Esophagus (tissue), 2 donors: Measurements from ENCODE around the gene ATP4A. TPM values are rescaled to one million over a fixed set of nuclear protein-coding genes. Genes with fewer than 3 reads are reported as not detected.
A peak's percentile ranks its signal among the peaks of the same experiment; 100 is the strongest.

ENCODE experiments used
- H3K27ac ChIP-seq, 2 donors: one replicate each; pipeline ENCODE4 v1.5.1; 2013; ENCODE audit warnings: low read depth in 2 of 2, mild to moderate bottlenecking in 2 of 2, inconsistent platforms in 1 of 2, low read length in 1 of 2, moderate library complexity in 1 of 2
- H3K27me3 ChIP-seq, 2 donors: one replicate each; pipeline ENCODE4 v1.6.1; 2013; ENCODE audit warnings: low read length in 2 of 2, control low read depth in 1 of 2, mild to moderate bottlenecking in 1 of 2; ENCODE audit not compliant: insufficient read depth in 2 of 2, control insufficient read depth in 1 of 2
- H3K36me3 ChIP-seq, 2 donors: one replicate each; pipeline ENCODE4 v1.6.1; 2013; ENCODE audit warnings: low read length in 1 of 2; ENCODE audit not compliant: control insufficient read depth in 2 of 2, insufficient read depth in 2 of 2
- H3K4me1 ChIP-seq, 2 donors: one replicate each; pipeline ENCODE4 v1.6.1; 2013; ENCODE audit warnings: low read length in 1 of 2; ENCODE audit not compliant: control insufficient read depth in 2 of 2, insufficient read depth in 2 of 2
- H3K4me3 ChIP-seq, 2 donors: one replicate each; pipeline ENCODE4 v1.5.1; 2013; ENCODE audit warnings: low read length in 2 of 2, mild to moderate bottlenecking in 2 of 2, low read depth in 1 of 2, moderate library complexity in 1 of 2
- H3K9me3 ChIP-seq, 2 donors: one replicate each; pipeline ENCODE4 v1.6.1; 2013; ENCODE audit warnings: mild to moderate bottlenecking in 2 of 2, low read depth in 1 of 2, low read length in 1 of 2, moderate library complexity in 1 of 2; ENCODE audit not compliant: control insufficient read depth in 2 of 2, insufficient read depth in 1 of 2
- WGBS, 2 donors: extraction: QIAGEN DNeasy Blood & Tissue Kit; methylation state at CpG; one replicate each; pipeline ENCODE4 v1.1.7; 2013; 5-methylcytosine and 5-hydroxymethylcytosine counted together
- polyA plus RNA-seq, 2 donors: library from polyadenylated mRNA; stranded (reverse); fragments of 200-250 nt; gene quantifications; one replicate each; pipeline ENCODE4 v1.2.3, GENCODE V29; 2013
- donor health status: healthy with polysubstance abuse.
- donor health status: Bipolar disorder and iron deficiency.

Gene ATP4A
- polyA plus RNA-seq, 2 donors = 0.02 to 0.12 TPM

DNA sequence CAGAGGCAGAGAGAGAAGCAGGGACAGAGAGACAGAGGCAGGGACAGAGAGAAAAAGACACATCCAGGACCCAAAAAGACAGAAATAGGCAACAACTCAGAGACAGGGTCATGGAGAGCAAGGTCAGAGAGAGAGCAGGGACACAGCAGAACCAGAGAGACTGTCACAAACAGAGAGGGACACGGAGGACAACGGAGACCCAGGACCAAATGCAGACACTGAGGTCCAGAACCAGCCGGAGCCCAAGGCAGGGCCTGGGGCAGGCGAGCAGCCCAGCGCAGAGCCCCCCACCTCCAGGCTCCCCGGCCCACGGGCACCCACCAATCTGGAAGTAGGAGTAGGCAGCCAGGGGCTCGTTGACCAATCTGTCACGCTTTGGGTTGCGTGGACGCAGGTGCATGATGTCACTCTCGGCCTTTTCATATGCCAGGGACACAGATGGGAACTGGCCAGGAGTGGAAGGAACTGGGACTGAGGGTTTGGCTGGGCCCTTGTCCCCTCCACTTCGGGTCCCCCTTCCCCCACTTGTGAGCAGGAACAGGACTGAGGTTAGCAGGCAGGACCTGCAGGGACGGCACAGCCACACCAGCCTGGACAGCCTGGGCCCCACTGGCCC, 10.0 kb downstream of the ATP4A start:
- peaks cover 0 to 4% of the 10 kb centered on the region in 2 donors for H3K36me3 ChIP-seq
- WGBS, 2 donors = 71 to 74% methylated on average over 13 to 14 of the region's 14 CpGs
- H3K27ac ChIP-seq = no peak overlapping the region
- peaks cover 0 to 3% of the 10 kb centered on the region in 2 donors for H3K27me3 ChIP-seq
- no peak overlapping the region for H3K4me3 ChIP-seq
- H3K9me3 ChIP-seq = no peaks in the 10 kb centered on the region
- peaks cover 3 to 7% of the 10 kb centered on the region in 2 donors for H3K4me1 ChIP-seq

- peaks cover 0 to under 1% of the 10 kb centered on the region in 2 donors for H3K4me1 ChIP-seq
- H3K27ac ChIP-seq = no peak overlapping the region
- H3K9me3 ChIP-seq = no peaks in the 10 kb centered on the region
- no peaks in the 10 kb centered on the region for H3K27me3 ChIP-seq
- WGBS, 2 donors = 68 to 72% methylated on average over 13 of the region's 13 CpGs
- H3K4me3 ChIP-seq = no peak overlapping the region
- H3K36me3 ChIP-seq = peaks cover 0 to 4% of the 10 kb centered on the region in 2 donors
These were observed 10.7 kb downstream of the ATP4A start for GRCh38 chr19:35552534-35553384.

DNA sequence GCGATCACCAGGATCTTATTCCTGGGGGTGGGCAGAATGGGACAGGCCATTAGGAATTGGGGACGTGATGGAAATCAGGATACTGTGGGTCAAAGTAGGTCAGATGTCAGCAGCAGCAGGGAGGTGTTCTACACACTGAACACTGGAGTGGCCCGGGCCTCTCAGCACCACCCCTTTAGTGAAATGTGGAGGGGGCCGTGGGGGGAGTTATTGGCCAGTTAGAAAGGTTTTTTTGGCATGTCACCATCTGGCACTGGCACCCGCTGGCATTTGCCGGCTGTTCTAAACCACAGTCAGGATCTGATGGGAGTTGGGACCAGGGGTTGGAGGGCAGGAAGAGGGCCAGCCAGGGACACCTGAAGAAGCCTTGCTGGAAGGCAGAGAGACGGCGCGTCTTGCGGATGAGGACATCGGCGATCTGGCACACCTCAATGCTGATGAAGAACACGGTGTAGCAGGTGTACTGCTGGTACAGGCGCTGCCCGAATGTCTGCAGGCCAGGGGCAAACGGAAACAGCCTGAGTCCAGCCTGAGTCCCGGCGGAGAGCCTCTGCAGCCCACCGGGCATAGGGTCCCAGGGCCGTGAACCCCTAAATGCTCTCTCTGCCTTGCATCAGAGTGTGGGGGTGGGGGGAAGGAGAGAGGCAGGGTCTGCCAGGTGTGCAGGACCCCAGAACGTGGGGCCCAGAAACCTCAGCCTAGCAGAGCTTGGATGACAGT, 12.2 kb downstream of the ATP4A start:
- no peaks in the 10 kb centered on the region for H3K27me3 ChIP-seq
- H3K9me3 ChIP-seq = no peaks in the 10 kb centered on the region
- H3K4me1 ChIP-seq = peaks cover 6 to 8% of the 10 kb centered on the region in 2 donors
- H3K36me3 ChIP-seq = peaks cover 0 to 9% of the 10 kb centered on the region in 2 donors
- WGBS, 2 donors = 80 to 81% methylated on average over 21 of the region's 21 CpGs
- H3K4me3 ChIP-seq = no peak overlapping the region
- no peak overlapping the region for H3K27ac ChIP-seq

DNA sequence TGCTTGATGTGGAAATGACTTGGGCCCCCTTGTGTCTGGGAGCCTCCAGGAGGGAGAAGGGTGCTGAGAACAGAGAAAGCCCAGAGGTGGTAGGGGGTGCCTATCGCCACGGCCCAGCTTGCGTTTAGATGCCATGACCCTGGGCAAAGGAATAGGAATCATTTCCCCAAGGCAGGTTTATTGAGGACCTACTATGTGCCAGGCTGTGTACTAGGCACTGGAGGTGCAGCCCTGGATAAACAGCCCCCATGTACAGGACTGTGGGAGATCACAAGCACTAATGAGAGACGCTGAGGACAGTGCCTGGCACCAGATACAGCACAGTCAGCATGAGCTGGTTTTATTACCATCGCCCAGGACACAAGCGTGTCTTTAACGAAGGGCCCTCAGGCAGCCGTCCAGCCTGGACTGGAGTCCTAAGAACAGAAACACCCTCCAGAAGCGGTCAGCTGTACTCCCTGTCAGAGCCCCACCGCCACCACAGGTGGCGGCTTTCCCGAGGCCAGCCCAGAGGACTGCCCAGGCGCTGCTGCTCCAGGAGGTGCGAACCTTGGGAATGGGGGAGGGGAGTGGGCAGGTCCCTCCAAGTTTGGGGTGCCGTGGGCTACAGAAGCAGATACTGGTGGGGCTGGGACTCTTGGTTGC, 13.5 kb downstream of the ATP4A start:
- H3K4me3 ChIP-seq = no peak overlapping the region
- H3K36me3 ChIP-seq = peaks cover 0 to 9% of the 10 kb centered on the region in 2 donors
- H3K27ac ChIP-seq = no peak overlapping the region
- peaks cover 6 to 8% of the 10 kb centered on the region in 2 donors for H3K4me1 ChIP-seq
- WGBS, 2 donors = 87% methylated on average over 15 of the region's 15 CpGs
- H3K9me3 ChIP-seq = no peaks in the 10 kb centered on the region
- no peaks in the 10 kb centered on the region for H3K27me3 ChIP-seq

GRCh38 chr19:35549174-35549788, 14.2 kb downstream of the ATP4A start:
- Histone ChIP-seq H3K27me3 (no peaks in the 10 kb centered on the region), H3K27ac (no peak overlapping the region), H3K4me3 (no peak overlapping the region), H3K4me1 (peaks cover 6 to 13% of the 10 kb centered on the region in 2 donors), H3K9me3 (no peaks in the 10 kb centered on the region), H3K36me3 (peaks cover 0 to 9% of the 10 kb centered on the region in 2 donors)
- 20 to 22% methylated on average over 6 of the region's 6 CpGs for WGBS, 2 donors

DNA sequence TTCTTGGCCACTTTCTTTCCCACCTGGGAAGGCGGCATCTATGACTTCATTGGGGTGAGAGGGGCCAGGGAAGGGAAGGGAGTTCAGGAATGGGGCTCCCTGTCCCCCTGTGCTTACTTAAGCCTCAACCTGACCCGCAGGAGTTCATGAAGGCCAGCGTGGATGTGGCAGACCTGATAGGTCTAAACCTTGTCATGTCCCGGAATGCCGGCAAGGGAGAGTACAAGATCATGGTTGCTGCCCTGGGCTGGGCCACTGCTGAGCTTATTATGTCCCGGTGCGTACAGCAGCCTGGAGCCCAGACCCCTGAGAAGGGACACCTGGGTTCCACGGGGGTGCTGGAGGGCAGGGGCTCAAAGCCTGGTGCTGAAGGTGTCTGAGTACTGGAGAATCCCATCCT, 16.9 kb downstream of the ATP4A start:
- Histone ChIP-seq H3K9me3 (no peaks in the 10 kb centered on the region), H3K27ac (peak overlapping the region in 1 of 2 donors; percentile 85), H3K36me3 (peaks cover 0 to 16% of the 10 kb centered on the region in 2 donors), H3K4me1 (peaks cover 6 to 13% of the 10 kb centered on the region in 2 donors), H3K4me3 (peak overlapping the region; percentile 68 to 77), H3K27me3 (no peaks in the 10 kb centered on the region)
- 78 to 84% methylated on average over 8 of the region's 8 CpGs for WGBS, 2 donors

DNA sequence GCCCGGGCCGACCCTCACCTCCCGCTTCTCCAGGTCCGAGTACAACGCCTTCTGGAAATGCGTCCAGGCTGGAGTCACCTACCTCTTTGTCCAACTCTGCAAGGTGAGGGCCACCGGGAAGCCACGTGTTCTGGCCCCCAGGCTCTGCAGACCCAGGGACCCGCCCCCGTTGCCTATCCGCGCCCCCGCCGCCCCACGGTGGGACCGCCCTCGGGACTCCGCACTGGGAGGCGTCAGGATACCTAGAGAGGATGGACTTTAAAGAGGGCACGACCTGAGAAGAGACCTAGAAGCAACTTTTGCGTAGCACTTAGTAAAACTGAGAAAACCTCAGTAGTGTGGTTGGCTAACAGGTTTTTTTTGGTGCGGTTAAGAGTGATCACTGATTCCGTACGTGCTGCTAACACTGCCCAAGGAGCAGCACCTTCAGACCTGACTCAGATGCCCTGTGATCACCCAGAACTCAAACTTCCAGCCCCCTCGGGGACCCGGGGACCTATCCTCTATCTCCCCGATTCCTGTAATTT, 17.5 kb downstream of the ATP4A start:
- H3K27me3 ChIP-seq = no peaks in the 10 kb centered on the region
- peak overlapping the region; percentile 68 to 77 for H3K4me3 ChIP-seq
- H3K27ac ChIP-seq = peak overlapping the region; percentile 71 to 85
- peaks cover 6 to 13% of the 10 kb centered on the region in 2 donors for H3K4me1 ChIP-seq
- WGBS, 2 donors = 1 to 2% methylated on average over 27 of the region's 27 CpGs
- H3K36me3 ChIP-seq = peaks cover 0 to 15% of the 10 kb centered on the region in 2 donors
- no peaks in the 10 kb centered on the region for H3K9me3 ChIP-seq

GRCh38 chr19:35545001-35545854, 18.2 kb downstream of the ATP4A start, which contains the start of gene TMEM147:
TMEM147 (plus strand) TSS chr19:35545626; CDS start chr19:35545740, 114 bp downstream.
- Histone ChIP-seq H3K36me3 (peaks cover 0 to 13% of the 10 kb centered on the region in 2 donors), H3K4me1 (peaks cover 6 to 13% of the 10 kb centered on the region in 2 donors), H3K9me3 (no peaks in the 10 kb centered on the region), H3K27me3 (no peaks in the 10 kb centered on the region), H3K27ac (peak within 1 kb of the TSS; percentile 71 to 85), H3K4me3 (peak within 1 kb of the TSS; percentile 68 to 77)
- 0 to 1% methylated on average over 80 to 85 of the region's 85 CpGs for WGBS, 2 donors
